Measurements from ENCODE around the gene SPINT1.
A peak's percentile ranks its signal among the peaks of the same experiment; 100 is the strongest.

DNA sequence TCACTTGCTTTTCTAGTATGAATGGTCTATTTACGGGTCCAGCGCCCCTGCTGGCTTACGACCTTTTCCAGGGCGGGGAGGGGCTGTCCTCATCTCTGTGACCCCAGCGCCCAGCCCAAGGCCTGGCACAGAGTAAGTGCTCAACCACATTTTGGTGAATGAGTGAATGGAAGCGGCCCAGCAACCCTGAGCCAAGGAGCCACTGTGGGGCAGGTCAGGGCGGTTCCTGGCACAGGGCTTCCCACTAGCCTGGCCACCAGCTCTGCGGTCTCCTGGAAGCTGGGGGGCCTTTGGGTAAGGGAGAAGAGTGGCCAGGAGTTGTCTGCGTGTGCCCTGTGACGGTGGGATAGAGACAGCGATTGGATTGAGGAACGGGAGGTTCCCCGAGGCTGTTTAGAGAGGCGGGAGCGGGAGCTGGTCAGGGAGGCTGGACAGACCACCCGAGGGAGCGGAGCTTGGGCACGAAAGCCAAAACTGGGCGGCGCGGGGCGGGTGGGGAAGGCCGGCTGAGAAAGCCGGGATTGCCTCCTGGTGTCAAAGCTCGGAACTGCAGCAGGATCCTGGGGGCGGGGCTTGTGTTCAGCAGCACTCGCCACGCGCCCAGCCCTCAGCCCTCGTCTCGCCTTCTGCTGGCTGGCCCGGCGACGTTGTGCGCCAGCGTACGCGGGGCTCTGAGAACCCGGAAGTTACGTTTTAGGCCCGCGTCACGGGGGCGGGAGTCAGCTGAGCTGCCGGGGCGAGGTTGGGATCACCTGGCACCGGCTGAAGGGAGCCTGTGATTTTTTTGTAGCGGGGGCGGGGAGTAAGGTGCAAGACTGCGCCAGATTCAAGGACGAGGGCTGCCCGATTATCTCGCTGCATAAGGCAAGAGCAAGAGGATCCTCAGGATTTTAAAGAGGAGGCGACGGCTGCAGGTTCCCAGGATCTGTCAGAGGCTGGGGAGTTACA lies 50.2 kb downstream of the SPINT1 start, which contains the start of gene VPS18:
- TF ChIP-seq, protein P1, sequence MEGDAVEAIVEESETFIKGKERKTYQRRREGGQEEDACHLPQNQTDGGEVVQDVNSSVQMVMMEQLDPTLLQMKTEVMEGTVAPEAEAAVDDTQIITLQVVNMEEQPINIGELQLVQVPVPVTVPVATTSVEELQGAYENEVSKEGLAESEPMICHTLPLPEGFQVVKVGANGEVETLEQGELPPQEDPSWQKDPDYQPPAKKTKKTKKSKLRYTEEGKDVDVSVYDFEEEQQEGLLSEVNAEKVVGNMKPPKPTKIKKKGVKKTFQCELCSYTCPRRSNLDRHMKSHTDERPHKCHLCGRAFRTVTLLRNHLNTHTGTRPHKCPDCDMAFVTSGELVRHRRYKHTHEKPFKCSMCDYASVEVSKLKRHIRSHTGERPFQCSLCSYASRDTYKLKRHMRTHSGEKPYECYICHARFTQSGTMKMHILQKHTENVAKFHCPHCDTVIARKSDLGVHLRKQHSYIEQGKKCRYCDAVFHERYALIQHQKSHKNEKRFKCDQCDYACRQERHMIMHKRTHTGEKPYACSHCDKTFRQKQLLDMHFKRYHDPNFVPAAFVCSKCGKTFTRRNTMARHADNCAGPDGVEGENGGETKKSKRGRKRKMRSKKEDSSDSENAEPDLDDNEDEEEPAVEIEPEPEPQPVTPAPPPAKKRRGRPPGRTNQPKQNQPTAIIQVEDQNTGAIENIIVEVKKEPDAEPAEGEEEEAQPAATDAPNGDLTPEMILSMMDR (conservative IDR thresholded peaks at IDR 0.05; ENCODE audit: low read depth, low read length), result peak; percentile 74
- TF ChIP-seq EZH2phosphoT487 (IDR thresholded peaks at IDR 0.05; ENCODE audit: borderline replicate concordance, low read length) (no peak), EZH2 (IDR thresholded peaks at IDR 0.05; ENCODE audit: low read length, unreplicated experiment) (no peak)
